ENCODE results near the gene PRPF31.
"Not testable (repeated sequence)": the region's sequence is repeated elsewhere in the genome, so short reads cannot be mapped to it uniquely, and the experiment has no call there.

The PRPF31 gene

GRCh38 chr19:54115109-54116063, at the start of gene PRPF31, which contains the start of gene TFPT:
TSS of gene PRPF31 (plus strand) at chr19:54115754. CDS start at chr19:54118279, 2,525 bp downstream.
TSS of gene TFPT (minus strand) at chr19:54115657. CDS start at chr19:54115269, 388 bp downstream.
- DNase-seq: peak; percentile 97

- DNase-seq: no peak
These were observed 46.1 kb upstream of the PRPF31 start for GRCh38 chr19:54069470-54069869.

GRCh38 chr19:54073829-54074228, 41.7 kb upstream of the PRPF31 start:
- no peak for DNase-seq

GRCh38 chr19:54074851-54075250, 40.7 kb upstream of the PRPF31 start:
- DNase-seq: no peak

GRCh38 chr19:54077334-54077733, 38.2 kb upstream of the PRPF31 start:
- DNase-seq: no peak

- no peak for DNase-seq
These were observed 34.5 kb upstream of the PRPF31 start, which contains the start of gene TARM1 for GRCh38 chr19:54081032-54081431. TSS of gene TARM1 (minus strand) at chr19:54081365. CDS start at chr19:54081340, 25 bp downstream.

- DNase-seq: no peak
These were observed 31.1 kb upstream of the PRPF31 start for GRCh38 chr19:54084410-54084809.

GRCh38 chr19:54094426-54095000, 21.0 kb upstream of the PRPF31 start:
- no peak for DNase-seq

GRCh38 chr19:54095136-54095858, 20.3 kb upstream of the PRPF31 start:
- DNase-seq: no peak

GRCh38 chr19:54095859-54096616, 19.5 kb upstream of the PRPF31 start:
- peak; percentile 62 for DNase-seq

- DNase-seq: no peak
These were observed 18.9 kb upstream of the PRPF31 start for GRCh38 chr19:54096617-54097106.

- DNase-seq: no peak
These were observed 16.2 kb upstream of the PRPF31 start for GRCh38 chr19:54099190-54099902.

GRCh38 chr19:54099903-54100255, 15.7 kb upstream of the PRPF31 start:
- DNase-seq: not testable (repeated sequence)

GRCh38 chr19:54100561-54100960, 15.0 kb upstream of the PRPF31 start, which contains the start of gene OSCAR:
TSS of gene OSCAR (minus strand) at chr19:54100803. CDS start at chr19:54100792, 11 bp downstream.
- DNase-seq: no peak

- peak; percentile 98 for DNase-seq
These were observed 13.0 kb upstream of the PRPF31 start, which contains the start of gene NDUFA3 for GRCh38 chr19:54102421-54103169. TSS of gene NDUFA3 (plus strand) at chr19:54102855. CDS start at chr19:54102879, 24 bp downstream.

GRCh38 chr19:54104998-54105715, 10.4 kb upstream of the PRPF31 start:
- peak; percentile 9 for DNase-seq

GRCh38 chr19:54105796-54106195, 9.8 kb upstream of the PRPF31 start:
- DNase-seq: peak; percentile 19

- peak; percentile 13 for DNase-seq
These were observed 8.8 kb upstream of the PRPF31 start for GRCh38 chr19:54106716-54107115.

- DNase-seq: peak; percentile 14
These were observed 7.6 kb upstream of the PRPF31 start for GRCh38 chr19:54107876-54108490.
